Spleen (tissue), 7 donors: ENCODE data around the gene SNRPD2.

ENCODE experiments used
- POLR2A ChIP-seq, 3 donors: fragments of 450-650 bp; IDR thresholded peaks; one replicate each; pipeline ENCODE4 v1.5.1; 2017; ENCODE audit warnings: antibody characterized with exemption in 3 of 3, mild to moderate bottlenecking in 1 of 3
- POLR2AphosphoS5 ChIP-seq, 3 donors: sonication (generic); formaldehyde crosslinking; IDR thresholded peaks; one replicate each; pipeline ENCODE4 v1.5.1; 2017; ENCODE audit warnings: antibody characterized with exemption in 3 of 3
- TF ChIP-seq, protein P1 (sequence below), 11 experiments: fragments of 200-600 bp in 7 of 11; fragments of 450-650 bp in 4 of 11; sonication (generic) in 4 of 11; IDR thresholded peaks in 8 of 11; conservative IDR thresholded peaks in 3 of 11; 1 replicate in 7 of 11; 2 replicates in 4 of 11; pipeline versions ENCODE4 v1.4.0 to v1.8.0; 2016 to 2021; ENCODE audit warnings: antibody characterized with exemption in 11 of 11, inconsistent platforms in 4 of 11, mild to moderate bottlenecking in 1 of 11
- donor health status: DM: no; HTN: no; CAD: no; lungs with moderate emphysema.
- donor health status: DM: no; HTN: no; CAD: no.
- donor health status: DM: no; HTN: no; CAD: no.

DNA sequence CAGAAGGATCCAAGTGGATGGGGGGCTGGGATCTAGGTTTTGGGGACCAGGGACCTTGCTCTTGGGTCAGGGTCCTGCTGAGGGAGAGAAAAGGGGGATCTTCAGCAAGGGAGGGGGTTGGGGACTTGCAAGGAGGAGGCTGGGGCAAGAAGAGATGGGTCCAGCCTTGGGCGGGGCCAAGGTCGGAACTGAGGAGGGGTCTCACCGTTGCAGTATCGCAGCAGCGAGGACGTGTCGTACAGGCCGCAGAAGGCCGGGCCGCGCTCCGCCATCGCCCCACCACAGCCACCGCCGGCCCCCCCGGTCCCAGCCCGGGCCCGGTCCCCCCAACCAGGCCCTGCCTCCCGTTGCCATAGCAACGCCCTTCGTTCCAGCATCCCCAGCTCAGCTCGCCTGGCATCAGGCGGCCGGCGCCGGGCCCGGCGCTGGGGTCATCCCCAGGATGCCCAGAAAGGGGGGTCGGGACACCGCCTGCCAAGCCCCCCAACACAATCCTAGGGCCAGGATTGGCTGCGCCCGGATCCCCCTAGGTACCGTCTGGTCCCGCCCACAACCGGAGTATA, 46.6 kb downstream of the SNRPD2 start:
- no peak for TF ChIP-seq POLR2A (IDR thresholded peaks at IDR 0.05)
- TF ChIP-seq, protein P1, sequence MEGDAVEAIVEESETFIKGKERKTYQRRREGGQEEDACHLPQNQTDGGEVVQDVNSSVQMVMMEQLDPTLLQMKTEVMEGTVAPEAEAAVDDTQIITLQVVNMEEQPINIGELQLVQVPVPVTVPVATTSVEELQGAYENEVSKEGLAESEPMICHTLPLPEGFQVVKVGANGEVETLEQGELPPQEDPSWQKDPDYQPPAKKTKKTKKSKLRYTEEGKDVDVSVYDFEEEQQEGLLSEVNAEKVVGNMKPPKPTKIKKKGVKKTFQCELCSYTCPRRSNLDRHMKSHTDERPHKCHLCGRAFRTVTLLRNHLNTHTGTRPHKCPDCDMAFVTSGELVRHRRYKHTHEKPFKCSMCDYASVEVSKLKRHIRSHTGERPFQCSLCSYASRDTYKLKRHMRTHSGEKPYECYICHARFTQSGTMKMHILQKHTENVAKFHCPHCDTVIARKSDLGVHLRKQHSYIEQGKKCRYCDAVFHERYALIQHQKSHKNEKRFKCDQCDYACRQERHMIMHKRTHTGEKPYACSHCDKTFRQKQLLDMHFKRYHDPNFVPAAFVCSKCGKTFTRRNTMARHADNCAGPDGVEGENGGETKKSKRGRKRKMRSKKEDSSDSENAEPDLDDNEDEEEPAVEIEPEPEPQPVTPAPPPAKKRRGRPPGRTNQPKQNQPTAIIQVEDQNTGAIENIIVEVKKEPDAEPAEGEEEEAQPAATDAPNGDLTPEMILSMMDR (IDR thresholded peaks at IDR 0.05 in 8 of 11, conservative IDR thresholded peaks at IDR 0.05 in 3 of 11) = no peak
- no peak for TF ChIP-seq POLR2AphosphoS5 (IDR thresholded peaks at IDR 0.05)
